Body of pancreas (tissue), 4 donors: ENCODE data around the gene TEPSIN.

Experiments
- CTCF ChIP-seq, 7 experiments: fragments of 450-650 bp in 4 of 7; fragments of 200-600 bp in 3 of 7; sonication (generic) in 3 of 7; IDR thresholded peaks; one replicate each; pipeline ENCODE4 v1.5.1; 2016 to 2019; ENCODE audit warnings: antibody characterized with exemption in 7 of 7
- POLR2A ChIP-seq, 3 donors: fragments of 450-650 bp; IDR thresholded peaks; one replicate each; pipeline ENCODE4 v1.6.1; 2016; ENCODE audit warnings: antibody characterized with exemption in 3 of 3, mild to moderate bottlenecking in 2 of 3

GRCh38 chr17:81231766-81232581, 6.9 kb downstream of the TEPSIN start:
- TF ChIP-seq CTCF (IDR thresholded peaks at IDR 0.05) (no peak), POLR2A (IDR thresholded peaks at IDR 0.05) (no peak)
